ENCODE measurements around the gene FLVCR2. TPM values are rescaled to one million over a fixed set of nuclear protein-coding genes. Genes with fewer than 3 reads are reported as not detected.

The FLVCR2 gene
- total and polyA plus RNA-seq, 2 of the 13 experiments (the other 11 are each of a cell fraction or from before 2014, with no cell fraction given) = 9.9 to 10.5 TPM

GRCh38 chr14:75660630-75661498 lies 82.4 kb downstream of the FLVCR2 start, which contains the start of the genes ERG28 and TTLL5 (continued):
- TF ChIP-seq POGZ (CRISPR knock-in tag; IDR thresholded peaks at IDR 0.05) (peak; percentile 63; the same call in 1 of the 2 replicates), ZNF777 (CRISPR knock-in tag; IDR thresholded peaks at IDR 0.05) (peak; percentile 57; the same call in 1 of the 2 replicates), ZNF639 (CRISPR knock-in tag; conservative IDR thresholded peaks at IDR 0.05) (peak; percentile 68; the same call in 1 of the 2 replicates), ZNF367 (CRISPR knock-in tag; IDR thresholded peaks at IDR 0.05; ENCODE audit: borderline replicate concordance) (no peak), ZNF441 (CRISPR knock-in tag; IDR thresholded peaks at IDR 0.05; ENCODE audit: borderline replicate concordance) (0 out of 2 replicates have a peak, but pooled peaks have one; percentile 35), AKAP8 (CRISPR knock-in tag; IDR thresholded peaks at IDR 0.05) (no peak), HMGXB4 (CRISPR knock-in tag; IDR thresholded peaks at IDR 0.05; ENCODE audit: borderline replicate concordance in 1 of 2, low read depth in 1 of 2) (peak in 1 of 2 experiments; percentile 23; a peak in 1 of 4 replicates), KLF16 (CRISPR knock-in tag; IDR thresholded peaks at IDR 0.05) (peak in 1 of 2 experiments; percentile 63; a peak in 2 of 4 replicates), ZNF530 (CRISPR knock-in tag; IDR thresholded peaks at IDR 0.05; ENCODE audit: low read depth) (no peak), ZNF879 (CRISPR knock-in tag; IDR thresholded peaks at IDR 0.05) (no peak), ZNF34 (CRISPR knock-in tag; IDR thresholded peaks at IDR 0.05; ENCODE audit: borderline replicate concordance) (no peak), NR1H2 (CRISPR knock-in tag; IDR thresholded peaks at IDR 0.05; ENCODE audit: borderline replicate concordance, low read depth) (no peak), ZNF768 (CRISPR knock-in tag; IDR thresholded peaks at IDR 0.05) (peak; percentile 24), ATF1 (CRISPR knock-in tag; IDR thresholded peaks at IDR 0.05) (peak; percentile 97), SIN3B (IDR thresholded peaks at IDR 0.05; ENCODE audit: low read length) (peak; percentile 71; the same call in 1 of the 2 replicates), MIXL1 (CRISPR knock-in tag; IDR thresholded peaks at IDR 0.05) (0 out of 2 replicates have a peak, but pooled peaks have one; percentile 14), SAFB2 (CRISPR knock-in tag; IDR thresholded peaks at IDR 0.05; ENCODE audit: borderline replicate concordance, low read depth) (0 out of 2 replicates have a peak, but pooled peaks have one; percentile 35), ZNF816 (CRISPR knock-in tag; IDR thresholded peaks at IDR 0.05; ENCODE audit: borderline replicate concordance) (peak; percentile 70; the same call in 1 of the 2 replicates), ZNF280B (CRISPR knock-in tag; IDR thresholded peaks at IDR 0.05; ENCODE audit: borderline replicate concordance) (no peak), ZNF331 (CRISPR knock-in tag; IDR thresholded peaks at IDR 0.05) (peak; percentile 37; the same call in 1 of the 2 replicates), ZBTB42 (CRISPR knock-in tag; IDR thresholded peaks at IDR 0.05) (no peak), TEAD3 (CRISPR knock-in tag; optimal IDR thresholded peaks at IDR 0.05; ENCODE audit: borderline replicate concordance) (peak; percentile 34), GFI1 (CRISPR knock-in tag; IDR thresholded peaks at IDR 0.05; ENCODE audit: borderline replicate concordance) (peak; percentile 13; the same call in 1 of the 2 replicates), SP4 (CRISPR knock-in tag; IDR thresholded peaks at IDR 0.05) (peak; percentile 71), MIER2 (CRISPR knock-in tag; IDR thresholded peaks at IDR 0.05) (no peak), ZNF629 (CRISPR knock-in tag; conservative IDR thresholded peaks at IDR 0.05) (0 out of 2 replicates have a peak, but pooled peaks have one; percentile 9)

Data from HepG2 (cell line).